ENCODE results near the gene STRIP2.

- TF ChIP-seq, protein P1, sequence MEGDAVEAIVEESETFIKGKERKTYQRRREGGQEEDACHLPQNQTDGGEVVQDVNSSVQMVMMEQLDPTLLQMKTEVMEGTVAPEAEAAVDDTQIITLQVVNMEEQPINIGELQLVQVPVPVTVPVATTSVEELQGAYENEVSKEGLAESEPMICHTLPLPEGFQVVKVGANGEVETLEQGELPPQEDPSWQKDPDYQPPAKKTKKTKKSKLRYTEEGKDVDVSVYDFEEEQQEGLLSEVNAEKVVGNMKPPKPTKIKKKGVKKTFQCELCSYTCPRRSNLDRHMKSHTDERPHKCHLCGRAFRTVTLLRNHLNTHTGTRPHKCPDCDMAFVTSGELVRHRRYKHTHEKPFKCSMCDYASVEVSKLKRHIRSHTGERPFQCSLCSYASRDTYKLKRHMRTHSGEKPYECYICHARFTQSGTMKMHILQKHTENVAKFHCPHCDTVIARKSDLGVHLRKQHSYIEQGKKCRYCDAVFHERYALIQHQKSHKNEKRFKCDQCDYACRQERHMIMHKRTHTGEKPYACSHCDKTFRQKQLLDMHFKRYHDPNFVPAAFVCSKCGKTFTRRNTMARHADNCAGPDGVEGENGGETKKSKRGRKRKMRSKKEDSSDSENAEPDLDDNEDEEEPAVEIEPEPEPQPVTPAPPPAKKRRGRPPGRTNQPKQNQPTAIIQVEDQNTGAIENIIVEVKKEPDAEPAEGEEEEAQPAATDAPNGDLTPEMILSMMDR (IDR thresholded peaks at IDR 0.05; ENCODE audit: low read depth, low read length, poor library complexity, severe bottlenecking), result no peak
- TF ChIP-seq EZH2phosphoT487 (IDR thresholded peaks at IDR 0.05; ENCODE audit: borderline replicate concordance, low read length), result no peak
Observed at GRCh38 chr7:129458171-129458570, 23.9 kb downstream of the STRIP2 start.
